Keratinocyte (primary cell): ENCODE results near the gene MYRIP. TPM values are rescaled to one million over a fixed set of nuclear protein-coding genes. Genes with fewer than 3 reads are reported as not detected.

Experiments
- DNase-seq: peaks from one replicate; pipeline ENCODE4 v3.0.0-alpha.2; 2011; ENCODE audit warnings: low read depth, missing footprints, low spot score
- FAIRE-seq: peaks from 2 replicates; lab custom pipeline; 2011; peaks lifted over from hg19 to GRCh38; lab: Jason Lieb, UNC
- H2AFZ ChIP-seq: 2 replicates; pipeline ENCODE4 v1.6.0; 2012; ENCODE audit warnings: low read length, control low read depth, inconsistent platforms; ENCODE audit not compliant: control insufficient read depth
- H3K27ac ChIP-seq: 2 replicates; pipeline ENCODE4 v1.5.1; 2011; ENCODE audit warnings: low read length; ENCODE audit not compliant: control insufficient read depth, insufficient read depth
- H3K27me3 ChIP-seq: 3 replicates; pipeline ENCODE4 v1.6.0; 2011; ENCODE audit warnings: low read length; ENCODE audit not compliant: control insufficient read depth, insufficient read depth; ENCODE audit errors: extremely low read depth
- H3K36me3 ChIP-seq, 2 experiments: 2 replicates in 1 of 2; 3 replicates in 1 of 2; pipeline ENCODE4 v1.5.1; 2011; ENCODE audit warnings: low read length in 2 of 2, mild to moderate bottlenecking in 1 of 2; ENCODE audit not compliant: control insufficient read depth in 2 of 2, insufficient read depth in 2 of 2; ENCODE audit errors: extremely low read depth in 1 of 2
- H3K4me1 ChIP-seq: 3 replicates; pipeline ENCODE4 v1.5.1; 2011; ENCODE audit warnings: low read length; ENCODE audit not compliant: control insufficient read depth, insufficient read depth; ENCODE audit errors: extremely low read depth
- H3K4me2 ChIP-seq: 3 replicates; pipeline ENCODE4 v1.6.0; 2011; ENCODE audit warnings: low read depth, low read length; ENCODE audit not compliant: control insufficient read depth, insufficient read depth; ENCODE audit errors: extremely low read depth
- H3K4me3 ChIP-seq, 3 experiments: fragments of 200-600 bp in 1 of 3; sonication (generic) in 1 of 3; 2 replicates in 2 of 3; 3 replicates in 1 of 3; pipeline ENCODE4 v1.5.1; 2011 to 2016; ENCODE audit warnings: low read length in 3 of 3, mild to moderate bottlenecking in 3 of 3, control low read depth in 2 of 3, inconsistent platforms in 1 of 3, low read depth in 1 of 3, mixed read lengths in 1 of 3, mixed run types in 1 of 3, moderate library complexity in 1 of 3; ENCODE audit not compliant: control insufficient read depth in 2 of 3, insufficient read depth in 2 of 3; ENCODE audit errors: extremely low read depth in 1 of 3
- H3K79me2 ChIP-seq: 2 replicates; pipeline ENCODE4 v1.6.0; 2012; ENCODE audit warnings: low read length; ENCODE audit not compliant: control insufficient read depth, insufficient read depth
- H3K9ac ChIP-seq: 3 replicates; pipeline ENCODE4 v1.6.0; 2011; ENCODE audit warnings: low read length; ENCODE audit not compliant: control insufficient read depth, insufficient read depth; ENCODE audit errors: extremely low read depth
- H3K9me1 ChIP-seq: 3 replicates; pipeline ENCODE4 v1.6.0; 2011; ENCODE audit warnings: low read length; ENCODE audit not compliant: control insufficient read depth, insufficient read depth; ENCODE audit errors: extremely low read depth
- H3K9me3 ChIP-seq: 2 replicates; pipeline ENCODE4 v1.5.1; 2012; ENCODE audit warnings: low read depth, low read length; ENCODE audit not compliant: control insufficient read depth
- H4K20me1 ChIP-seq: 3 replicates; pipeline ENCODE4 v1.6.0; 2011; ENCODE audit warnings: low read length; ENCODE audit not compliant: control insufficient read depth, insufficient read depth; ENCODE audit errors: extremely low read depth
- EZH2 ChIP-seq: IDR thresholded peaks from one replicate; pipeline ENCODE4 v1.6.1; 2012; ENCODE audit warnings: inconsistent platforms, mild to moderate bottlenecking, low read length, moderate library complexity
- dilution Hi-C: fragments of 300-500 bp; cut with MboI; formaldehyde crosslinking; loops from one replicate; pipeline ENCODE4 v1.7.0; 2020; ENCODE audit warnings: low sequenced_read_pairs; ENCODE audit not compliant: extremely low pct_ligation_motif_present
- polyA plus RNA-seq, 5 experiments: library from polyadenylated mRNA; depleted of rRNA in 3 of 5; stranded (reverse) in 3 of 5; stranded (forward) in 1 of 5; unstranded in 1 of 5; fragments of >200 nt; gene quantifications; 1 replicate in 1 of 5; 2 replicates in 3 of 5; 3 replicates in 1 of 5; pipeline versions ENCODE4 v1.2.1 to v1.2.3, GENCODE V29; 2011 to 2012; ENCODE audit warnings: missing spikeins in 2 of 5, low read depth in 1 of 5, low replicate concordance in 1 of 5
- TF ChIP-seq, protein P1 (sequence below), 3 experiments: IDR thresholded peaks in 1 of 3; conservative IDR thresholded peaks in 1 of 3; optimal IDR thresholded peaks in 1 of 3; 2 replicates in 2 of 3; 3 replicates in 1 of 3; pipeline versions ENCODE3 to v1.5.1; 2011; ENCODE audit warnings: low read length in 3 of 3, mild to moderate bottlenecking in 3 of 3, moderate library complexity in 2 of 3, control low read depth in 1 of 3, inconsistent platforms in 1 of 3; ENCODE audit not compliant: insufficient read depth in 2 of 3; ENCODE audit errors: extremely low read depth in 1 of 3

The MYRIP gene
- polyA plus RNA-seq, 1 donor (not counting 4 experiments of a cell fraction or from before 2014, with no cell fraction given): 0.01 TPM

DNA sequence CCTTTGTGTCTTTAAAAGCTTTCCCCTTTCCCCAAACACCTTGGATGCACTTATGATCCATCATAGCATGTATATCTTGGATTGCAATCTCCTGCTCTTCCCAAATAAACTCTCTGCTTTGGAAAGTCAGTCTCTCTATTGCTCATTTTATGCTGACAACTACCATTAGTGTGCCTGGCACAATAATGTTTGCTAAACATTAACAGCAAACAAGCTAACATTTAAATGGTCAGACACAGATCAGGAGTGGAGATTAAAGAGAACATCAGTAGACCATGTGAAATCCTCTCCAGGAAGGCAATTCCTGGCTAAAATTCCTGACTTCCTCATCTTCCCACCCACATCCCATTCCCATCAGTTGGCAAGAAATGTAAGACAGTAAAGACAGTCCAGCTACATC, 455.8 kb downstream of the MYRIP start:
- Histone ChIP-seq H3K79me2 (no peaks in the 10 kb centered on the region), H3K9me1 (no peaks in the 10 kb centered on the region), H3K9ac (no peak overlapping the region), H4K20me1 (no peaks in the 10 kb centered on the region), H3K27ac (no peak overlapping the region), H3K9me3 (no peaks in the 10 kb centered on the region), H3K4me1 (peaks cover 7% of the 10 kb centered on the region), H3K4me2 (no peak overlapping the region), H3K27me3 (no peaks in the 10 kb centered on the region), H3K36me3 (no peaks in the 10 kb centered on the region), H3K4me3 (no peak overlapping the region), H2AFZ (no peak overlapping the region)
- TF ChIP-seq EZH2: no peak
- TF ChIP-seq, protein P1, sequence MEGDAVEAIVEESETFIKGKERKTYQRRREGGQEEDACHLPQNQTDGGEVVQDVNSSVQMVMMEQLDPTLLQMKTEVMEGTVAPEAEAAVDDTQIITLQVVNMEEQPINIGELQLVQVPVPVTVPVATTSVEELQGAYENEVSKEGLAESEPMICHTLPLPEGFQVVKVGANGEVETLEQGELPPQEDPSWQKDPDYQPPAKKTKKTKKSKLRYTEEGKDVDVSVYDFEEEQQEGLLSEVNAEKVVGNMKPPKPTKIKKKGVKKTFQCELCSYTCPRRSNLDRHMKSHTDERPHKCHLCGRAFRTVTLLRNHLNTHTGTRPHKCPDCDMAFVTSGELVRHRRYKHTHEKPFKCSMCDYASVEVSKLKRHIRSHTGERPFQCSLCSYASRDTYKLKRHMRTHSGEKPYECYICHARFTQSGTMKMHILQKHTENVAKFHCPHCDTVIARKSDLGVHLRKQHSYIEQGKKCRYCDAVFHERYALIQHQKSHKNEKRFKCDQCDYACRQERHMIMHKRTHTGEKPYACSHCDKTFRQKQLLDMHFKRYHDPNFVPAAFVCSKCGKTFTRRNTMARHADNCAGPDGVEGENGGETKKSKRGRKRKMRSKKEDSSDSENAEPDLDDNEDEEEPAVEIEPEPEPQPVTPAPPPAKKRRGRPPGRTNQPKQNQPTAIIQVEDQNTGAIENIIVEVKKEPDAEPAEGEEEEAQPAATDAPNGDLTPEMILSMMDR (optimal IDR thresholded peaks at IDR 0.05 in 1 of 3, IDR thresholded peaks at IDR 0.05 in 1 of 3, conservative IDR thresholded peaks at IDR 0.05 in 1 of 3; ENCODE audit: extremely low read depth in 1 of 3, insufficient read depth in 2 of 3, low read length in 3 of 3): no peak
- dilution Hi-C loops: no loop called here
- DNase-seq: no peak
- FAIRE-seq: no peak

DNA sequence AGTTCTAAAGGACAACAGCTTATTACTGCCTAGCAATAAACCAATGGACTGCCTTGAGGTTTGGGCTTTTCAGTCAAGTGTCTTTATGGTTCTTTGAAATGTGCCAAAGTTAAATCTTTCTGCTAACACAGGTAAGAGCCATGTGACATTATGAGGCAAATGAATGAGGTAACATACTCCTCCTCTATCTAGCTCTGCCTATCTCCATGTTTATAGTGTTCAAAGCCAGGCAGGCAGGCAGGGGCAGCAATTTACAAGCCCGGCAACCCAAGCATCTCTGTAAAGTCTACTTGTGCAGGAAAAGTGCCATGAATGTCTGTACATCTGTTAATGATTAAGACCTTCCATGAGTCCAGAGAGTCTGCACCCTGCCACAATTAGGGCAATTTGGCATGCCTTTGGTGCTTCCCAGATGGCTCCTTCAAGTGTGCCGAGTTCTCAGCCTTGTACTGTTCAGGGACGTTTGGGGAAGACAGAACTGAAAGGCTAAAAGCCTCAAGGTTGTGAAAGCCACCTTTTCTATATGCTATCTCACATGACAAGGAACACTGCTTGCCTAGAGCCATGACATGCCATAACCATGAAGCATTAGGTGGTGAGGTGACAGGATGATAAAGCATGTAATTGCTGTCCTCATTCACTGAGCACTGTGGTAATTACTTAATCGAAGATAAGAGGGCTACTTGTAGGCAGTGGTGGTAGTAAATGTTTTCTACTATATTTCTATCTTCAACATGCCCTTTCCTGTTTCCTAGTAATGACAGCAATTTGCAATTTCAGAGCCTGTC, 458.7 kb downstream of the MYRIP start:
- Histone ChIP-seq H3K4me3 (no peak overlapping the region), H3K79me2 (no peaks in the 10 kb centered on the region), H3K27ac (no peak overlapping the region), H3K9me3 (no peaks in the 10 kb centered on the region), H3K36me3 (no peaks in the 10 kb centered on the region), H2AFZ (no peak overlapping the region), H3K9me1 (no peaks in the 10 kb centered on the region), H3K9ac (no peak overlapping the region), H3K27me3 (no peaks in the 10 kb centered on the region), H3K4me1 (peaks cover 7% of the 10 kb centered on the region), H4K20me1 (no peaks in the 10 kb centered on the region), H3K4me2 (no peak overlapping the region)
- FAIRE-seq (peak; percentile 23), DNase-seq (no peak)
- dilution Hi-C loops: no loop called here
- TF ChIP-seq, protein P1 (optimal IDR thresholded peaks at IDR 0.05 in 1 of 3, IDR thresholded peaks at IDR 0.05 in 1 of 3, conservative IDR thresholded peaks at IDR 0.05 in 1 of 3; ENCODE audit: extremely low read depth in 1 of 3, insufficient read depth in 2 of 3, low read length in 3 of 3): no peak
- TF ChIP-seq EZH2: no peak
